ENCODE data around the gene ALPK3. TPM values are rescaled to one million over a fixed set of nuclear protein-coding genes. Genes with fewer than 3 reads are reported as not detected.
A peak's percentile ranks its signal among the peaks of the same experiment; 100 is the strongest.
"Not testable (repeated sequence)": the region's sequence is repeated elsewhere in the genome, so short reads cannot be mapped to it uniquely, and the experiment has no call there.

The ALPK3 gene
- total RNA-seq, 1 donor from 2014 or later: 45.2 TPM

DNA sequence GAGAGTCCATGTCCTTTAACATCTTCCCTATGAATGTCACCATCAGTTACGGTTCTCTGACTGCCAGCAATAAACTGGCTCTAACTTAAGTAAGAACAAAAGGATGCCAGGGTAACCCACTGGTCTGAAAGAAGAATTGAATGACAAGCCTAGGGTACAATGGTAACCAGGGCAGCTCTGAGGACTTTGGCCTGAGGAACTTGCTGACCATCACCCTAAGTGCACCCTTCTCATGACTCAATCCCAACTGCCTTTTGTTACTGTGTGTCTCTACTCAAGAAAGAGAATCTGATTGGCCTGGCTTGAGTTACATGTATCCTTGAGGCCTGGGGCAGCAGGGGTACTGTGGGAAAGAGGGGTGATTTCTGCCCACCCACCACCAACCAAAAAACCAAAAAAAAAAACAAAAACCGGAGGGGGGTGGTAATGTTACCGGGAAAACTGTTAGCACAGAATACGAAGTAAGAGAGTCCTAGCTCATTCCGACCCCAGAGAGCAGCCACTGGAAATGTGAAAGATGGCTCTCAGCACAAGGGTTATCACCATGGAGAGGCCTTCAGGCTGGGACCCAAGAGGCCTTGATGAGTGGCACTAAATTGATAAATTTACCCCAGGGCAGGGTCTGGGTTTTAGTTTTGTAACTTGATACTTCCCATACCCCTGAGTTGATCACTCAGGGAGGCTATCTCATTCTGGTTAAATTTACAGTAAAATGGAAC lies 58.0 kb downstream of the ALPK3 start:
- DNase-seq (ENCODE audit: low read depth in 2 of 2): no peak

DNA sequence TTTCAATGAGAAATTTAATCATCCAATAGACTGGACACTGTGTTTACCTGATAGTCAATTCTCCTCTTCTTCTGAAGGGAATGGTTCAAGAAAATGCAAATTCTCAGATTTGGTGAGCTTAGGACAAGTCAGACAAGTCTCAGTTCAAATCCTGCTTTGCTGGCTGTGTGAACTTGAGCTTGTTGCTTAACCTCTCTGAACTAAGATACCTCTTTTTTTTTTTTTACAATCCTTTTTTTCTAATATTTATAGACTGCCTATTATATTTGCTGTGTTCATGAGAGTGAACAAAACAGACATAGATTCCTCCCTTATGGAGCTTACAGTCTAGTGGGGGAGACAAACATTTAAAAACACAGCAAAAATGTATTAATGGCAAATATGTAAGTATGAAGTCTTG lies 59.1 kb downstream of the ALPK3 start:
- no peak for DNase-seq (ENCODE audit: low read depth in 2 of 2)

DNA sequence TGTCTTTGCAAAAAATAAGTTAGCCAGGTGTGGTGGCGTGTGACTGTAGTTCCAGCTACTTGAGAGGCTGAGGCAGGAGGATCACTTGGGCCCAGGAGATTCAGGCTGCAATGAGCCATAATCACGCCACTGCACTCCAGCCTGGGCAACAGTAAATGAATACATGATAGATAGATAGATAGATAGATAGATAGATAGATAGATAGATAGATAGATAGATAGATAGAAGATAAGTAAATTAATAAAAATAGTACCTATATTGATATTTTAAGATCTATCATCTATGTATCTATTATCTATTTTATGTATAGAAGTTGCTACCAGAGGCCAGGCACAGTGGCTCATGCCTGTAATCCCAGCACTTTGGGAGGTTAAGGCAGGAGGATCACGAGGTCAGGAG lies 60.5 kb downstream of the ALPK3 start:
- DNase-seq (ENCODE audit: low read depth in 2 of 2): not testable (repeated sequence)

DNA sequence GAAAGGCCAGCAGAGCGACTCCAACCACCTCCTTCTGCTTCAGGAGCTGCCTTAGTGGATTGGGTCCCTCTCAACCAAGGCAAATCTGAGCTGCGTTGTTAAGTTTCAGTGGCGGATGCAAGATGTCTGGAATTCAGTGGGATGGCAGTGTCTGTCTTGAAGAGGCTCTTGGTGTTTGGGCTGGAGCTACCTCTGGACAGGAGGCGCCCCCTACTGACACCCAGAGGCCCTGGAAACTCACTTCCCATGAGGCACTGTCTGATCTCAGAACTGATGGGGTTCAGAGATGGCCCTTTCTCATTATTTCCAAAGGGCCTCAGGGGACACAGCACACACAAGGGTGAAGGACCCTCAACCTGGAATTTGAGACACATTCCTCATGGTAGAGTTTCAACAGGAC lies 61.3 kb downstream of the ALPK3 start:
- DNase-seq (ENCODE audit: low read depth in 2 of 2): peak; percentile 48 to 72

DNA sequence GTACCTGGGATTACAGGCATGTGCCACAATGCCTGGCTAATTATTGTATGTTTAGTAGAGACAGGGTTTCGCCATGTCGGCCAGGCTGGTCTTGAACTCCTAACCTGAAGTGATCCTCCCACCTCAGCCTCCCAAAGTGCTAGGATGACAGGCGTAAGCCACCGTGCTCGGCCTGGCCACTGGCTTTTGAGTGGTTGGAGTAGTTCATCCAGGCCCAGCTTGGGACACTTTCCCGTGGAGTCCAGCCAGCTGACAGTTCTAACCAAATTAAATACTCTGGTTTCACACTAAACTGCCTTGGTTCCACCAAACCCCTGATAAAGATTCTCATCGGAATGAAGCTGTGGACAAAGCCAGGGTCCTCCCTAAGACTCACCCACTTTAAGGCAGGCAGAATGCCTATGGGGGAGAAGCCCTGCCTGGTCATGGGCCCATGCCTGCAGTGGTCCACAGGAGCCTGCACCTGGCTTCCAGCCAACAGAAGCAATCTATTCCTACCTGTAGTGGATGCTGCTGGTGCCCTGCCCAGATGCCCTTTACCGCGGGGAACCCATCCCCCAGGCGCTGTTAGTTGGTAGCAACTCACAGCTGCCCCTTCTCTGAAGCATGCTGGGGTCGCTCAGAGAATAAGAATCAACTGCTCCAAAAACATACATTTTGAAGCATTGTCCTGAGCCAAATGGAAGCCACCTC lies 62.1 kb downstream of the ALPK3 start:
- no peak for DNase-seq (ENCODE audit: low read depth in 2 of 2)

DNA sequence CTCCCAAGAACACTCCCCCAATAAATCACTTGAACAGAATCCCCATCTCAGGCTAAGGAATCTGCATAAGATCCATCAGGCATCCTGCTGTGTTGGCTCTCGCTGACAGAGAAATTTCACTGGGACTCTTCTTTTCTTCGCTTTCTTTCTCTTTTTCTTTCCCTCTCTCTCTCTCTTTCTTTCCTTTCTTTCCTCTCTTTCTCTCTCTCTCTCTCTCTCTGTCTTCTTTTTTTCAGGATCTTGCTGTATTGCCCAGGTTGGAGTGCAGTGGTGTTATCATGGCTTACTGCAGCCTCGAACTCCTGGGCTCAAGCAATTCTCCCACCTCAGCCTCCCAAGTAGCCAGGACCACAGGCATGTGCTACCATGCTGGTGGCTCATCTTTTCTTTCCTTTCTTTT lies 62.9 kb downstream of the ALPK3 start:
- DNase-seq (ENCODE audit: low read depth in 2 of 2): no peak

DNA sequence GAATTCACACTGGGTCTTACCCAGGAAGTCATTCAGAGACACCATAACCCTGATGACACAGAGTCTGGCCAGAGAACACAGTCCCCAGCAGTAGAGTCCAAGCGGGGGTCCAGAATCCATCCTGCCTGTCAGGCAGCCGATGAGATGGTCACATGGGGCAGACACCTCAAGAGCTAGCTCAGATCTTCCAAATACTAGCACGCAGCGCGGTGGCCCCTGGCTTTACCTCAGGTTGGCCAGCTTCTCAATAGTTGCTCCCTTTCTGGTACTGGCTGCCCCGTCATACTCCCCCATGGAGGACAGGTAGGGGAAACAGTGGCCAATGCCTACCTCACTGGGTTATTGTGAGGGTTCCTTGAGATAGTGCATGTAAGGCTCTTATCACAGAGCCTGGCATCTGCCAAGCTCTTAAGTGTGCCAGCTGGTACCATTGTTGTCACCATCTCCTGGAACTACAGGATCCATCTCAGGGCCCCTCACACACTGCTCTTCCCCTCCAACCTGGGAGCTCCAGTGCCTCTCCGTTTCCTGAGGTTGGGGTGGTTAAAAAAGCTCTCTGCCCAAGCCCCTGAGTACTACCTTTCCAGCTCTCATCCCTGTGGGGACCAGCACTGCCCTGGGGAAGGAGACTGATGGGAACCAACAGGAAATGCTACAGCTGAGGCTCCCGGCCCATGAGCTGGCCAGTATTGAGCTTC lies 63.8 kb downstream of the ALPK3 start:
- no peak for DNase-seq (ENCODE audit: low read depth in 2 of 2)

DNA sequence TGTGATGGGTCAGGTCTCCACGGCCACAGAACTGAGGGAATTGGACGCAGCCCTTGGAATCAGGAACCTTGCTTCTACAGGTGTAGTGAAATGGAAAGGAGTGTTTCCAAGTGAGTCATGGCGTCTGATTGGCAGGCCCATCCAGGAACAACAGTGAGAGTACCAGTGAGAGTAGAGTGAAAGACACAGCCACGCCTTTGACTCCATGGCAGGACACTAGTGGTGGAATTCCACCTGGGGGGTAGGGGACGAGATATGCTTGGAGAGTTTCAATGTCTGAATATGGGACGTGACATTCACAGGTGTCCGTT lies 64.3 kb downstream of the ALPK3 start:
- no peak for DNase-seq (ENCODE audit: low read depth in 2 of 2)

DNA sequence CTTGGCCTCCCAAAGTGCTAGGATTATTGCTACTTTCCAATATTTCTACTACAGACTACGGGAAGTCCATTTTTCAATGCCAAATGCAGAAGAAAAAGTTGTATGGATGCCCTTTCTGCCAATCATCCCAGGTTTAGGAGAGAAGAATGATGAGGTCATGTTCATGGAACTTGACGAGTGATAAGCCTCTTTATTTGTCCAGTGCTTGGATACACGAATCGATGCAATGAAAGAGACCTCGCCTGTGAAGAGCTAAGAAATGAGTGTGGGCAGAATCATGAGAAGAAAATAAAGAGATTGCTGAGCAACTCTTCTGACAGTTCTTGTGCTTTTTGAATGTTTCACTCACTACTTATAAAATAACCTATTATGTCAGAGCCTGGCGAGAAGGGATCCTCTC lies 66.3 kb downstream of the ALPK3 start:
- DNase-seq (ENCODE audit: low read depth in 2 of 2): no peak

DNA sequence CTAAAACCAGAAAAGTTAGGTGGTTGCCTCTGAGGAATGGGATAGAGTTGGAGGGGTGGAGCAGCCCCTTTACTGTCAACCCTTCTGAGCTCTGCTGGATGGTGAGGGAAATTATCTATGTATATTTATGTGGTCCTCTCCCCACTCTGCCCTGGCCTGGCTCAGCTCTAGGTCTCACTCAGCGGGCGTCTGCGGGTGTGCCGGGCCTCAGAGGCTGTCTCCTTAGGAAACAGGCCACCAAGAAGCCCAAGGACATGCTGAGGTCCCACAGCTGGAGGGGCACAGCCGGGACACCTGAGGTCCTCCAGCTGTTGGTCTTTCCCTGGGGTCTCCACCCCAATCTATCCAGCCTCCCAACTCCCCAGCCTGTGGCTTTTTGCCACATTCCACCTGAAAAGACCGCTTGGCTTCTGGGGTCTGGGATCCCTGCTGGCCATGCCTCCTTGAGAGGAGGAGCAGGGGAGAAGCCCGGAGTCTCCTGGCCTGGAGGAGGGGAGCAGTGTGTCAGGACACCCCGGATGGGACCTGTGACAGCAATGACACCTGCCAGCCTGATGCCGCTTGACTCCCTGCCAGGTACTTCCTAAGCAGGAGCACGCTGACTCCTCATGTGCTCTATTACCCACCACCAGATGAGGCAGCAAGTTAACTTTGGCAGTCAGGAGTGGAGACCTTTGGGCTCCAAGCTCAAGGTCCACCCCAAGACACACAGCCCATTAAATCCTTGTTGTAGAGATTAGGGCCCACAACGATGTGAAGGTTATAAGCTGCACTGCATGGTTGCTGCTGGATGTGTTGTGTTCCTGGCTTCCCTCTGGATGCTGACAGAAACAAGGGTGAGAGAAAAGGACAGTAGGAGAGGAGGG lies 67.0 kb downstream of the ALPK3 start, which contains the start of gene SLC28A1:
TSS of gene SLC28A1 (plus strand) at position 747 of the 866 bp plus-strand sequence. CDS start 3,099 bp downstream, outside the sequence.
- DNase-seq (ENCODE audit: low read depth in 2 of 2): no peak

DNA sequence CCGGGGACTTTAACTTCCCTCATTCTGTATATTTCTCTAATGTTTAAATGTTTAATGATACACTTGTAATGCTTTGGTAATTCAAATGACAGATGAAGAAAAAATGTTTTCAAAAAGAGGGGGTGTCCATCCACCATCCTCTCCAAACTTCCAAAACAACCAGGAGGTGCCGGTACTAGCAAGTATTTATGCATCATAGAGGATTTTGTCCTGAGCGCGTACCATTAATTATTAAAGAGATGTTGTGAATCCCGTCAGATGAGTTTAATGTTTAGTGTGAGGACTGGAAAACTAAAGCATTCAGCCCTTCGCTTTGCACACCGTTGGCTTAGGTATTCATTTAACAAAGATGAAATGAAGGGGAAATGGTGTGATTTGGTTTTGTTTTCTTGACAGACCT lies 68.6 kb downstream of the ALPK3 start:
- DNase-seq (ENCODE audit: low read depth in 2 of 2): no peak

DNA sequence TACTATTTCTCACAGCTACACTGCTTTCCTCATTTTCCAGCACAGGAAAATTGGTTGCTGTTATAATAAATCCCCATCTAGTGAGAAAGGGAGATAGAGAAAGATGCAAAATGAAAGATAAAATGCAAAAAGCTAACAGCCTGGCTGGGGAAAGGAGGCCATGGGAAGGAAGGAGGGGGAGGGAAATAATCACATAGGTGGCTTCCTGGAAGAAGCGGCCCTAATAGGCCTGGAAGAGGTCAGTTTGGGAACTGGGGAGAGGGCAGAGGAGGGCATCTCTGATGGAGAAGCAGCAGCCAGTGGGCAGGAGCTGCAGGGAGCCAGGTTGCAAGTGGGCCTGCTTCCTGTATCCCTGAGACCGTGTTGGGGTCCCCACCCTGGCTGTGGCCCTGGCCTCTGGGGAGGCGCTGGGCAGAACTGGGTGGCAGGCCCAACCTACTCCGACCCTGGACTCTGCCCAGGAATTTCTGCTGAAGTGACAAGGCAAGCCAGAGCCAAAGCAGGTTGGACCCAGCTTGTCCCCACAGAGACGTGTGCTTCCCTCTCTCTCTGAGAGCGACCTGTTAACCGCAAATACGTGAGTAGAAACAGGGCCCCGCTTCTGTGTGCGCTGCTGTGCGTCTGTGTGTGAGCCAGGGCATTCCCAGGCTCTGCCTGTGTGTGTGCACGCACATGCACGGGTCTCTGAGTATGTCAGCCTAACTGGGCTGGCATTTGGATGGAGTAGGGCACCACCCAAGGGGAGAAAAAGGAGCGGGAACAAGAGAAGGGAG lies 69.2 kb downstream of the ALPK3 start:
- no peak for DNase-seq (ENCODE audit: low read depth in 2 of 2)

DNA sequence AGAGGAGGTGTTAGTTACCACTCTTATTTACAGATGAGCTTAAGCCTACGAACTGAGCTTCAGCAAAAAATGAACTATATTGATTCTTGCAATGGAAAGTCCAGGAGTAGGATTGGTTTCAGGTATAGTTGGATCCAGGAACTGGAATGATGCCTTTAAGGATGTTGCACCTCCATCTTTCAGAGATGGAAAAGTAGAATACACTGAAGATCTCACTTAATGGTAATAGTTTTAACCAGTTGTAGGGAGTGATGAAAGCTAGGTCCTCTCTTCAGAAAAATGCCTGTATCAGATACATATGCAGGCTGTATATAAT lies 69.8 kb downstream of the ALPK3 start:
- no peak for DNase-seq (ENCODE audit: low read depth in 2 of 2)

DNA sequence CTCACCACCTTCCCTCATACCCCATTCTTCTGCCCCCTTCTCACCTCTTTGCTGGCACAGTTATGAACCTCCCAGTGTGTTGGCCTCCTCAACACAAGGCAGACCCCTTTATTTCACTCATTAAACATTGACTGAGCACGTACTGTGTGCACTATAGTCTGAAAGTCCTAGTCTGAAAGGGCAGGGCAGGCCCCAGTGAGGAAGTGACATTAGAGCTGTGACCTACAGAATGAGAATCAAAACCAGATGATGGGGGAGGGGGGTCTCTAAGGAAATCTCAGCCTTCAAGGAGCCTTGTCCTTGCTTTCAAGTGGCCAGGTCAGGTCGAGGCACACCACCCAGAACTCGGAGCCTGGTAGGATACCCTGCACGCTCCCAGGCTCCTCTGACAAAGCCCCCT lies 70.8 kb downstream of the ALPK3 start:
- no peak for DNase-seq (ENCODE audit: low read depth in 2 of 2)

DNA sequence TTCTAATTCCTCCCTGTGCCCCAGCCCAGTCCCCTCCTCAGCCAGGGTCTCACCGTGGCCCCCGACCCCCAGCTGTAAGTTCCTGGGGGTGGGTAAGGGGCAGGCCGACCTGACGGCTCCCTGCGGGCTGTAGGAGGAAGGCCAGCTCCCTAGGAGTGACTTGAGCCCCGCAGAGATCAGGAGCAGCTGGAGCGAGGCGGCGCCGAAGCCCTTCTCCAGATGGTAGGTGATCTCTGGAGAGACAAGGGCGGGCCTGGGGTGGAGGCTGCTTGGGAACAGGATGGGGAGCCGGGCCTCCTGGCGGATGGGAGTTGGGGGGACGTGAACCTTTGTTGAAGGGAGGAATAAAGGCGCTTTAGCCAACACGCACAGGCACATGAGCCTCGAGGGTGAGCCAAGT lies 71.5 kb downstream of the ALPK3 start:
- no peak for DNase-seq (ENCODE audit: low read depth in 2 of 2)

DNA sequence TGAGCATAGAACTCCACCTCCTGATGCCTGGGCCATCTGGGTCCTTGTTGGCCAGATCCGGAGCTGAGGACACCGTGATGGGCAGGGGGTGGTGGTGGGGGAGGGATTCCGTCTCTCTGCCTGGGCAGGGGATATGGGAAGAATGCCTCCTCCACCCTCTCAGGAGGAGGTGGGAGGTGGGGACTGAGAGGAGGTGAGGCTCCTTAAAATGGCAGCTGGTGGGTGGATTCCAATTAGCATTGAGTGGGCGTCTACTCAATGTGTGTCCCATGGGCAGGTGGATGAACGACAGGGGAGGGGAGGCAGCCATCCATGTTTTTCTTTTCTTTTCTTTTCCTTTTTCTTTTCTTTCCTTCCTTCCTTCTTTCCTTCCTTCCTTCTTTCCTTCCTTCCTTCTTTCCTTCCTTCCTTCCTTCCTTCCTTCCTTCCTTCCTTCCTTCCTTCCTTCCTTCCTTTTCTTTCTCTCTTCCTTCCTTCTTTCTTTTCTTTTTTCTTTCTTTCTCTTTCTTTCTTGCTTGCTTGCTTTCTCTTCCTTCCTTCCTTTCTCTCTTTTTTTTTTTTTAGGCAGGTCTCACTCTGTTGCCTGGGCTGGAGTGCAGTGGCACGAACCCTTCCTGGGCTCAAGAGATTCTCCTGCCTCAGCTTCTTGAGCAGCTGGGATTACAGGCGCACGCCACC lies 72.3 kb downstream of the ALPK3 start:
- DNase-seq (ENCODE audit: low read depth in 2 of 2): no peak

DNA sequence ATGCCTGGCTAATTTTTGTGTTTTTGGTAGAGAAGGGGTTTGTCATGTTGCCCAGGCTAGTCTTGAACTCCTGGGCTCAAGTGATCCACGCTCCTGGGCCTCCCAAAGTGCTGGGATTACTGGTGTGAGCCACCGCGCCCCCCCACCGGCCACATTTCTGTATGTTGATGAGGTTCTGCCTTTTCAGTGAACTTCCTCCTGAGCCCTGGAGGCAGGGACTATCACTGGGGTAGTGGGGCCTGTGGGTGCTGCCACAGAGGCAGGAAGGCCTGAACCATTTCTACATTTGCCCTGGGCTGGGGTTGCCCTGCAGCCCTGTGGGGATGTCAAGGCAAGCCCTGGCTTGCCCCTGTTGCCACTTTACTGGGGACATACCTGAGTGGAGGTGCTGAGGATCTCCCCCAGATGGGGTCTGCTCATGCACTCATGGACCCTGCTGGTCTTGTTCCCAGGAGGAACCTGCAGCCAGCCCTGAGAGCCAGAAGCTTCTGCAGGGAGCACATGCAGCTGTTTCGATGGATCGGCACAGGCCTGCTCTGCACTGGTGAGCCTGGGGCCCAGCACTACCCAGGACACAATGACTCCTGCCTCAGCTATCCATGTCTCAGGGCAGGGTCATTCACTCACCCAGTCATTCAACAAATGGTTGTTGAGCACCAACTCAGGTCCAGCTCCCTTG lies 73.0 kb downstream of the ALPK3 start:
- no peak for DNase-seq (ENCODE audit: low read depth in 2 of 2)

DNA sequence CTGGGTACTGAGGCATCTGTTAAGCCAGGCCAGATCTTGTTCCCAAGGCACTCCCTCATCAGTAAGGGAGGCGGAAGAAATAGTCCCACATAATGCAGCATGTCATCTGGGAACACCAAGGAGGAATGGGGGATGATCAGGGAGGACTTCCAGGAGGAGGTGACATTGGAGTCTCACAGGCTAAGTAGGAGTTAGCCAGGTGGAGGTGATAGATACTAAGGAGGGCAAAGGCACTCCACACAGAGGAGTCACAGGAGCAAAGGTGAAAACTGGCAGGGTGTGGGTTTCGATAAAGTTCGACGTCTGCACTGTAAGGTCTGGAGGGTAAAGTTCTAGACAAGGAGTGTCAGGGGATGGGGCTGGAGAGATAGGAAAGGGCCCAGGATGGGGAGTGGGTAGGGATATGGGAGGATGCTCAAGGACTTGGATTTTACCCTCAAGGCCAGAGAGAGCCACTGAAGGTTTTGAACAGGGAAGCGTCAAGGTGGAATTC lies 73.6 kb downstream of the ALPK3 start:
- DNase-seq (ENCODE audit: low read depth in 2 of 2): no peak

DNA sequence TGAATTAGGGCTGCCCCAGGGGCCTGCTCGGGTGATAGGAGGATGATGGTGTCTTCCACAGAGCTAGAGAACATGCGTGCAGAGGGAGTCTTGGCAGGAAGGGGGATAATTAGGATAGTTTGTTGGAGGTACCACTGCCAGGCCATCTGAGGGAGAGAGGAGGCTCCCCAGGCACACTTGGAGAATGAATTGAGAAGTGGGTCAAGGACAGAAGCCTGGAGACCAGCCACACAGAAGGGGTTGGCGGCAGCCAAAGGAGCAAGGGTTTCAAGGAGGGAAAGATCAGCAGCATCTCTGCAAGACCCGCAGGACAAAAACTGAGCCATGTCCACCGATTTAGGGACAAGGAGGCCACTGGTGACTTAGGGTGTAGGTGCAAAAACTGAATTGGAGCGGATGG lies 74.2 kb downstream of the ALPK3 start:
- DNase-seq (ENCODE audit: low read depth in 2 of 2): no peak

DNA sequence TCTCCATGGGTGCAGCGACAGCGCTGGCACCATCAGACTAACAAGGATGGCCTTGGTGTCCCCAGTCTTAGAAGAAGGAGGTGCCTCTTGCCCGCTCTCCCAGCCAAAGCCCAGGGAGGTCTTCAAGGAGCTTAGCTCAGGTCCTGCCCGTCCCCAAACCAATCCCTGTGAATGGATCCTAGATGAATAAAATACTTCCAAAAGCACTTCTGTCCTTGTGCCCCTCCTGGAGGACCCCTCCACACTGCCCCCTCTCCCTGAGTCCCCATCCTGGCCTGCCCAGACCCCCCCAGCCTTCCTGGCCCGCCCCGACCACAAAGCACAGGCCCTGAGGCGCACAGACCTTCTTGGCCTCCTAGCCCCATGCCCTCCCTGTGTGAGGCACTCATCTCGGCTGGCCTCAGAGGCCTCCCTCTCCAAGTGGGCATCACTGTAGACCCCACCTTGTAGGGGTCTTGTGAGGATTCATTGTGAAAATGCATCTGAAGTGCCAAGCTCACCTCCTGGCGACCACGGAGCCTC lies 75.7 kb downstream of the ALPK3 start:
- no peak for DNase-seq (ENCODE audit: low read depth in 2 of 2)
